ENCODE measurements around the gene NTNG2.

The NTNG2 gene

GRCh38 chr9:132161743-132162184 lies at the start of gene NTNG2:
Gene NTNG2, plus strand, starts transcription at chr9:132162058. Its CDS starts 4,774 bp downstream, at chr9:132166832.
- H3K4me1 Mint-ChIP-seq = peaks cover 24% of the 10 kb centered on the region
- no peaks in the 10 kb centered on the region for H3K9me3 Mint-ChIP-seq
- no peaks in the 10 kb centered on the region for H3K36me3 Mint-ChIP-seq (ENCODE audit: low read depth)
- H3K27ac Mint-ChIP-seq = peak within 1 kb of the TSS in 1 of 3 experiments; percentile 78
- TF ChIP-seq CTCF (IDR thresholded peaks at IDR 0.05; ENCODE audit: unreplicated experiment in 3 of 3) = no peak
- H3K4me3 Mint-ChIP-seq = peak within 1 kb of the TSS; percentile 90 to 98 (median 96)
- H3K27me3 Mint-ChIP-seq (ENCODE audit: low read depth) = peaks cover 93% of the 10 kb centered on the region

GRCh38 chr9:132114102-132114707 lies 47.7 kb upstream of the NTNG2 start:
- no peaks in the 10 kb centered on the region for H3K36me3 Mint-ChIP-seq (ENCODE audit: low read depth)
- H3K4me1 Mint-ChIP-seq = no peaks in the 10 kb centered on the region

GRCh38 chr9:132116583-132116982 lies 45.3 kb upstream of the NTNG2 start:
- H3K9me3 Mint-ChIP-seq = peaks cover 3% of the 10 kb centered on the region
- peaks cover 87% of the 10 kb centered on the region for H3K27me3 Mint-ChIP-seq (ENCODE audit: low read depth)
- no peaks in the 10 kb centered on the region for H3K36me3 Mint-ChIP-seq (ENCODE audit: low read depth)
- no peaks in the 10 kb centered on the region for H3K4me1 Mint-ChIP-seq
- TF ChIP-seq CTCF (IDR thresholded peaks at IDR 0.05; ENCODE audit: unreplicated experiment in 3 of 3) = no peak
- H3K27ac Mint-ChIP-seq = no peak overlapping the region
- no peak overlapping the region for H3K4me3 Mint-ChIP-seq

More at GRCh38 chr9:132114102-132114707, 47.7 kb upstream of the NTNG2 start:
- H3K27me3 Mint-ChIP-seq (ENCODE audit: low read depth) = peaks cover 90% of the 10 kb centered on the region
- no peak overlapping the region for H3K4me3 Mint-ChIP-seq
- TF ChIP-seq CTCF (IDR thresholded peaks at IDR 0.05; ENCODE audit: unreplicated experiment in 3 of 3) = no peak
- H3K27ac Mint-ChIP-seq = no peak overlapping the region
- H3K9me3 Mint-ChIP-seq = peaks cover 3% of the 10 kb centered on the region

- no peak overlapping the region for H3K4me3 Mint-ChIP-seq
- H3K4me1 Mint-ChIP-seq = no peaks in the 10 kb centered on the region
- no peak overlapping the region for H3K27ac Mint-ChIP-seq
- peaks cover 87% of the 10 kb centered on the region for H3K27me3 Mint-ChIP-seq (ENCODE audit: low read depth)
- peaks cover 3% of the 10 kb centered on the region for H3K9me3 Mint-ChIP-seq
- TF ChIP-seq CTCF (IDR thresholded peaks at IDR 0.05; ENCODE audit: unreplicated experiment in 3 of 3) = no peak
- no peaks in the 10 kb centered on the region for H3K36me3 Mint-ChIP-seq (ENCODE audit: low read depth)
These were observed 44.2 kb upstream of the NTNG2 start for GRCh38 chr9:132117694-132118093.

GRCh38 chr9:132121021-132121420 lies 40.8 kb upstream of the NTNG2 start:
- Mint-ChIP-seq H3K36me3 (ENCODE audit: low read depth) (no peaks in the 10 kb centered on the region), H3K4me3 (no peak overlapping the region)

More at GRCh38 chr9:132121021-132121420, 40.8 kb upstream of the NTNG2 start:
- no peak overlapping the region for H3K27ac Mint-ChIP-seq
- no peaks in the 10 kb centered on the region for H3K9me3 Mint-ChIP-seq
- TF ChIP-seq CTCF (IDR thresholded peaks at IDR 0.05; ENCODE audit: unreplicated experiment in 3 of 3) = no peak
- H3K27me3 Mint-ChIP-seq (ENCODE audit: low read depth) = peaks cover 96% of the 10 kb centered on the region
- H3K4me1 Mint-ChIP-seq = no peaks in the 10 kb centered on the region

All from nephron (organoid).